OCI-LY3 (cell line): ENCODE data around the gene NR0B2.

Experiments used
- EZH2phosphoT487 ChIP-seq: fragments of 200-600 bp; shearing (Covaris generic); IDR thresholded peaks from 2 replicates; pipeline ENCODE4 v1.6.1; 2018; ENCODE audit warnings: antibody characterized with exemption, mixed run types, low read depth
- TF ChIP-seq, protein P1 (sequence below): fragments of 200-600, 300-600 bp; sonication (generic); IDR thresholded peaks from 2 replicates; pipeline ENCODE4 v1.5.1; 2014; ENCODE audit warnings: antibody characterized with exemption, low read length, low read depth

DNA sequence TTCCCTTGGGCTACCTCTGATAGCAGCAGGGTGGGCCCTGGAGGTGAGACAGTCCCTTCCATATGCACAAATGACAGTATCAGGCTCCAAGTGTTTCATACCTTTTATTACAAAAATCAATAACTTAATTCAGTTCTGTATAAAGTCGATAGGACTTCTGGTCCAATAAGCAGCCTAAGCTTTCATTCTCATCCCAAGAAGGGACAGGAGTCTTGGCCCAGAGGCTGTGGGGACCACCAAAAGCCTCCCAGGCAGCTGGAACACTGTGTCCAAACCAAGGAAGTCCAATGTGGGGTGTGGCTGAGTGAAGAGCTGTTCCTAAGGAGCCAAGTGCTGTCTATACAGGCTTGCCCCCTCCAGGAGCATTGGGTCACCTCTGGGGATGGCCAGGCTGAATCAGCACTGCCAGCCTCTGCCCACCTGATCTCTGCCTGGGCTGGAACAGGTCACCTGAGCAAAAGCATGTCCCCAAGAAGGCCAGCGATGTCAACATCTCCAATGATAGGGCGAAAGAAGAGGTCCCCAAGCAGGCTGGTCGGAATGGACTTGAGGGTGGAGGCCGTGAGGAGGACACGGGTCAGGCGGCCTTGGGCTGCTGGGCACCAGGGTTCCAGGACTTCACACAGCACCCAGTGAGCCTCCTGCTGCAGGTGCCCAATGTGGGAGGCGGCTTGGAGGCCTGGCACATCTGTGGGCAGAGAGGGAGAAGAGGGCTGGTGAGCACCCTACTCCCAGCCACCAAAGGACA, 2.2 kb downstream of the NR0B2 start:
- TF ChIP-seq, protein P1, sequence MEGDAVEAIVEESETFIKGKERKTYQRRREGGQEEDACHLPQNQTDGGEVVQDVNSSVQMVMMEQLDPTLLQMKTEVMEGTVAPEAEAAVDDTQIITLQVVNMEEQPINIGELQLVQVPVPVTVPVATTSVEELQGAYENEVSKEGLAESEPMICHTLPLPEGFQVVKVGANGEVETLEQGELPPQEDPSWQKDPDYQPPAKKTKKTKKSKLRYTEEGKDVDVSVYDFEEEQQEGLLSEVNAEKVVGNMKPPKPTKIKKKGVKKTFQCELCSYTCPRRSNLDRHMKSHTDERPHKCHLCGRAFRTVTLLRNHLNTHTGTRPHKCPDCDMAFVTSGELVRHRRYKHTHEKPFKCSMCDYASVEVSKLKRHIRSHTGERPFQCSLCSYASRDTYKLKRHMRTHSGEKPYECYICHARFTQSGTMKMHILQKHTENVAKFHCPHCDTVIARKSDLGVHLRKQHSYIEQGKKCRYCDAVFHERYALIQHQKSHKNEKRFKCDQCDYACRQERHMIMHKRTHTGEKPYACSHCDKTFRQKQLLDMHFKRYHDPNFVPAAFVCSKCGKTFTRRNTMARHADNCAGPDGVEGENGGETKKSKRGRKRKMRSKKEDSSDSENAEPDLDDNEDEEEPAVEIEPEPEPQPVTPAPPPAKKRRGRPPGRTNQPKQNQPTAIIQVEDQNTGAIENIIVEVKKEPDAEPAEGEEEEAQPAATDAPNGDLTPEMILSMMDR, result no peak
- TF ChIP-seq EZH2phosphoT487, result no peak
